GM21526 (cell line): ENCODE measurements around the gene SEMA4G.

Experiments
- ATAC-seq: cut with Tn5 transposase; IDR thresholded peaks from one replicate; pipeline ENCODE4 v1.9.1; 2021; ENCODE audit warnings: moderate library complexity; ENCODE audit not compliant: unreplicated experiment, low FRiP score

Gene SEMA4G

GRCh38 chr10:101006593-101007098, 37.3 kb downstream of the SEMA4G start:
- ATAC-seq = no peak

- no peak for ATAC-seq
Measured at GRCh38 chr10:101007099-101007711, 37.9 kb downstream of the SEMA4G start.

- no peak for ATAC-seq
Measured at GRCh38 chr10:101007915-101008822, 38.9 kb downstream of the SEMA4G start.

GRCh38 chr10:101008823-101009423, 39.6 kb downstream of the SEMA4G start:
- no peak for ATAC-seq

- no peak for ATAC-seq
Measured at GRCh38 chr10:101010329-101010728, 41.0 kb downstream of the SEMA4G start.

- no peak for ATAC-seq
Measured at GRCh38 chr10:101011517-101012423, 42.5 kb downstream of the SEMA4G start.

GRCh38 chr10:101012525-101013364, 43.4 kb downstream of the SEMA4G start:
- ATAC-seq = peak; percentile 62

GRCh38 chr10:101013365-101013825, 44.1 kb downstream of the SEMA4G start:
- no peak for ATAC-seq

- ATAC-seq = no peak
Measured at GRCh38 chr10:101014230-101014884, 45.1 kb downstream of the SEMA4G start.

- ATAC-seq = no peak
Measured at GRCh38 chr10:101014966-101015581, 45.8 kb downstream of the SEMA4G start.

GRCh38 chr10:101015582-101015973, 46.3 kb downstream of the SEMA4G start:
- ATAC-seq = no peak

GRCh38 chr10:101016814-101017213, 47.5 kb downstream of the SEMA4G start:
- no peak for ATAC-seq

GRCh38 chr10:101018118-101018599, 48.9 kb downstream of the SEMA4G start:
- ATAC-seq = no peak

GRCh38 chr10:101018600-101019439, 49.5 kb downstream of the SEMA4G start:
- ATAC-seq = no peak
